ENCODE measurements around the gene ASPSCR1. TPM values are rescaled to one million over a fixed set of nuclear protein-coding genes. Genes with fewer than 3 reads are reported as not detected.
A peak's percentile ranks its signal among the peaks of the same experiment; 100 is the strongest.

Gene ASPSCR1
- total and polyA plus RNA-seq, 2 of the 13 experiments (the other 11 are each of a cell fraction or from before 2014, with no cell fraction given), result 274 to 314 TPM

DNA sequence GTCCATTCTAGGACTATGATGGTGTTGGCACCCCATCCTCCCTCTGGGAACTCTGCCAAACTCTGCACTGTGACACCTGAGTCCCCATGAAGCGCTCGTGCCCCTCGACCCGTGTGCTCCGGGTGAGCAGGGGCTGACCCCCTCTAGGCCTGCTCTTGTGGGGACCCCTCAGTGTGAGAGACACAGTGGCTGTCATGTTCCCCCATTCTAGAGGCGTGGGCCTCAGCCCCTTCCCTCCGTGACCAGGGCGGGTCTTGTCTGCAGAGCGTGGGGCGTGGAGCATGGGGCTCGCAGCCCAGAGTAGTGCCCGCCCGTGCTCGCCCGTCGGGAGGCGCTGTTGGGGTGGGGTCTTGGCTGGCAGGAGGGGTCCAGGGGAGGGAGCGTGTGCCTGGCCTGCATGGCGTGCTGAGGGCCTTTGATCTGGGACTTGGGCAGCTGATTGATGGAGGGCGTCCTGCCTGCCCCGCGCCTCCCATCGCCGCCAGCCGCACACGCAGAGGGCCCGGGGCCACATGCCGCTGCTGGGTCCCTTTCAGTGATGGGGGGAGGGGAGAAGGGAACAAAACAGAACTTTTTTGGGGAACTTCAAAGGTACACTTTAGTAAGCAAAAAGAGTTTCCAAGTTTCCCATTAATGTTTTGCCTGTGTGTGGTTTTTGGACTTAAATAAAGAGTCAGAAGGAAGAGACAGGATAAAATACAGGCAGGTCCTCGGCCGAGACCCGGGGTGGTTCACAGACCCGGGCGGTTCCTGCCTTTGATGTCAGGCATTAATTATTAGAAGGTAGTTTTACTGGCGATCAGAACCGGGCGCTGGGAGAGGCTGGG lies 22.8 kb downstream of the ASPSCR1 start (continued):
- TF ChIP-seq KAT8 (CRISPR knock-in tag; IDR thresholded peaks at IDR 0.05) (peak; percentile 22; the same call in 1 of the 2 replicates), NR3C1 (CRISPR knock-in tag; IDR thresholded peaks at IDR 0.05) (no peak), SSRP1 (CRISPR knock-in tag; IDR thresholded peaks at IDR 0.05) (peak; percentile 96), MEIS1 (CRISPR knock-in tag; IDR thresholded peaks at IDR 0.05; ENCODE audit: borderline replicate concordance) (peak; percentile 28; the same call in 1 of the 2 replicates), ZFP41 (CRISPR knock-in tag; IDR thresholded peaks at IDR 0.05; ENCODE audit: borderline replicate concordance) (peak; percentile 55; the same call in 1 of the 2 replicates), MBD4 (IDR thresholded peaks at IDR 0.05; ENCODE audit: borderline replicate concordance, low read length) (no peak), MAFF (IDR thresholded peaks at IDR 0.05; ENCODE audit: low read depth, low read length) (no peak), FOXK2 (IDR thresholded peaks at IDR 0.05) (no peak), ATAD3A (CRISPR knock-in tag; IDR thresholded peaks at IDR 0.05) (no peak), ZFP37 (CRISPR knock-in tag; IDR thresholded peaks at IDR 0.05; ENCODE audit: borderline replicate concordance) (no peak), ZNF354B (CRISPR knock-in tag; IDR thresholded peaks at IDR 0.05) (no peak; the same call in 1 of the 2 replicates), JARID2 (CRISPR knock-in tag; IDR thresholded peaks at IDR 0.05; ENCODE audit: insufficient replicate concordance) (no peak)
- TF ChIP-seq, protein P1, sequence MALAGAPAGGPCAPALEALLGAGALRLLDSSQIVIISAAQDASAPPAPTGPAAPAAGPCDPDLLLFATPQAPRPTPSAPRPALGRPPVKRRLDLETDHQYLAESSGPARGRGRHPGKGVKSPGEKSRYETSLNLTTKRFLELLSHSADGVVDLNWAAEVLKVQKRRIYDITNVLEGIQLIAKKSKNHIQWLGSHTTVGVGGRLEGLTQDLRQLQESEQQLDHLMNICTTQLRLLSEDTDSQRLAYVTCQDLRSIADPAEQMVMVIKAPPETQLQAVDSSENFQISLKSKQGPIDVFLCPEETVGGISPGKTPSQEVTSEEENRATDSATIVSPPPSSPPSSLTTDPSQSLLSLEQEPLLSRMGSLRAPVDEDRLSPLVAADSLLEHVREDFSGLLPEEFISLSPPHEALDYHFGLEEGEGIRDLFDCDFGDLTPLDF (CRISPR knock-in tag; IDR thresholded peaks at IDR 0.05), result no peak
- TF ChIP-seq, protein P2, sequence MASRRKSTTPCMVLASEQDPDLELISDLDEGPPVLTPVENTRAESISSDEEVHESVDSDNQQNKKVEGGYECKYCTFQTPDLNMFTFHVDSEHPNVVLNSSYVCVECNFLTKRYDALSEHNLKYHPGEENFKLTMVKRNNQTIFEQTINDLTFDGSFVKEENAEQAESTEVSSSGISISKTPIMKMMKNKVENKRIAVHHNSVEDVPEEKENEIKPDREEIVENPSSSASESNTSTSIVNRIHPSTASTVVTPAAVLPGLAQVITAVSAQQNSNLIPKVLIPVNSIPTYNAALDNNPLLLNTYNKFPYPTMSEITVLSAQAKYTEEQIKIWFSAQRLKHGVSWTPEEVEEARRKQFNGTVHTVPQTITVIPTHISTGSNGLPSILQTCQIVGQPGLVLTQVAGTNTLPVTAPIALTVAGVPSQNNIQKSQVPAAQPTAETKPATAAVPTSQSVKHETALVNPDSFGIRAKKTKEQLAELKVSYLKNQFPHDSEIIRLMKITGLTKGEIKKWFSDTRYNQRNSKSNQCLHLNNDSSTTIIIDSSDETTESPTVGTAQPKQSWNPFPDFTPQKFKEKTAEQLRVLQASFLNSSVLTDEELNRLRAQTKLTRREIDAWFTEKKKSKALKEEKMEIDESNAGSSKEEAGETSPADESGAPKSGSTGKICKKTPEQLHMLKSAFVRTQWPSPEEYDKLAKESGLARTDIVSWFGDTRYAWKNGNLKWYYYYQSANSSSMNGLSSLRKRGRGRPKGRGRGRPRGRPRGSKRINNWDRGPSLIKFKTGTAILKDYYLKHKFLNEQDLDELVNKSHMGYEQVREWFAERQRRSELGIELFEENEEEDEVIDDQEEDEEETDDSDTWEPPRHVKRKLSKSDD (CRISPR knock-in tag; IDR thresholded peaks at IDR 0.05; ENCODE audit: low read depth), result 0 out of 2 replicates have a peak, but pooled peaks have one; percentile 41
- TF ChIP-seq, protein P3, sequence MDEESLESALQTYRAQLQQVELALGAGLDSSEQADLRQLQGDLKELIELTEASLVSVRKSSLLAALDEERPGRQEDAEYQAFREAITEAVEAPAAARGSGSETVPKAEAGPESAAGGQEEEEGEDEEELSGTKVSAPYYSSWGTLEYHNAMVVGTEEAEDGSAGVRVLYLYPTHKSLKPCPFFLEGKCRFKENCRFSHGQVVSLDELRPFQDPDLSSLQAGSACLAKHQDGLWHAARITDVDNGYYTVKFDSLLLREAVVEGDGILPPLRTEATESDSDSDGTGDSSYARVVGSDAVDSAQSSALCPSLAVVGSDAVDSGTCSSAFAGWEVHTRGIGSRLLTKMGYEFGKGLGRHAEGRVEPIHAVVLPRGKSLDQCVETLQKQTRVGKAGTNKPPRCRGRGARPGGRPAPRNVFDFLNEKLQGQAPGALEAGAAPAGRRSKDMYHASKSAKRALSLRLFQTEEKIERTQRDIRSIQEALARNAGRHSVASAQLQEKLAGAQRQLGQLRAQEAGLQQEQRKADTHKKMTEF (CRISPR knock-in tag; IDR thresholded peaks at IDR 0.05), result no peak
- TF ChIP-seq, protein P4, sequence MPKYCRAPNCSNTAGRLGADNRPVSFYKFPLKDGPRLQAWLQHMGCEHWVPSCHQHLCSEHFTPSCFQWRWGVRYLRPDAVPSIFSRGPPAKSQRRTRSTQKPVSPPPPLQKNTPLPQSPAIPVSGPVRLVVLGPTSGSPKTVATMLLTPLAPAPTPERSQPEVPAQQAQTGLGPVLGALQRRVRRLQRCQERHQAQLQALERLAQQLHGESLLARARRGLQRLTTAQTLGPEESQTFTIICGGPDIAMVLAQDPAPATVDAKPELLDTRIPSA (CRISPR knock-in tag; IDR thresholded peaks at IDR 0.05; ENCODE audit: borderline replicate concordance), result no peak
- TF ChIP-seq, protein P5, sequence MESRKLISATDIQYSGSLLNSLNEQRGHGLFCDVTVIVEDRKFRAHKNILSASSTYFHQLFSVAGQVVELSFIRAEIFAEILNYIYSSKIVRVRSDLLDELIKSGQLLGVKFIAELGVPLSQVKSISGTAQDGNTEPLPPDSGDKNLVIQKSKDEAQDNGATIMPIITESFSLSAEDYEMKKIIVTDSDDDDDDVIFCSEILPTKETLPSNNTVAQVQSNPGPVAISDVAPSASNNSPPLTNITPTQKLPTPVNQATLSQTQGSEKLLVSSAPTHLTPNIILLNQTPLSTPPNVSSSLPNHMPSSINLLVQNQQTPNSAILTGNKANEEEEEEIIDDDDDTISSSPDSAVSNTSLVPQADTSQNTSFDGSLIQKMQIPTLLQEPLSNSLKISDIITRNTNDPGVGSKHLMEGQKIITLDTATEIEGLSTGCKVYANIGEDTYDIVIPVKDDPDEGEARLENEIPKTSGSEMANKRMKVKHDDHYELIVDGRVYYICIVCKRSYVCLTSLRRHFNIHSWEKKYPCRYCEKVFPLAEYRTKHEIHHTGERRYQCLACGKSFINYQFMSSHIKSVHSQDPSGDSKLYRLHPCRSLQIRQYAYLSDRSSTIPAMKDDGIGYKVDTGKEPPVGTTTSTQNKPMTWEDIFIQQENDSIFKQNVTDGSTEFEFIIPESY (CRISPR knock-in tag; IDR thresholded peaks at IDR 0.05), result peak; percentile 70
- TF ChIP-seq, protein P6, sequence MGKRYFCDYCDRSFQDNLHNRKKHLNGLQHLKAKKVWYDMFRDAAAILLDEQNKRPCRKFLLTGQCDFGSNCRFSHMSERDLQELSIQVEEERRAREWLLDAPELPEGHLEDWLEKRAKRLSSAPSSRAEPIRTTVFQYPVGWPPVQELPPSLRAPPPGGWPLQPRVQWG (CRISPR knock-in tag; IDR thresholded peaks at IDR 0.05; ENCODE audit: borderline replicate concordance, low read depth), result no peak
- TF ChIP-seq, protein P7, sequence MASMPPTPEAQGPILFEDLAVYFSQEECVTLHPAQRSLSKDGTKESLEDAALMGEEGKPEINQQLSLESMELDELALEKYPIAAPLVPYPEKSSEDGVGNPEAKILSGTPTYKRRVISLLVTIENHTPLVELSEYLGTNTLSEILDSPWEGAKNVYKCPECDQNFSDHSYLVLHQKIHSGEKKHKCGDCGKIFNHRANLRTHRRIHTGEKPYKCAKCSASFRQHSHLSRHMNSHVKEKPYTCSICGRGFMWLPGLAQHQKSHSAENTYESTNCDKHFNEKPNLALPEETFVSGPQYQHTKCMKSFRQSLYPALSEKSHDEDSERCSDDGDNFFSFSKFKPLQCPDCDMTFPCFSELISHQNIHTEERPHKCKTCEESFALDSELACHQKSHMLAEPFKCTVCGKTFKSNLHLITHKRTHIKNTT (CRISPR knock-in tag; IDR thresholded peaks at IDR 0.05), result no peak
